GM21717 (cell line): ENCODE results near the gene RBCK1.

Experiments used
- ATAC-seq: cut with Tn5 transposase; IDR thresholded peaks from one replicate; pipeline ENCODE4 v1.9.1; 2021; ENCODE audit warnings: mild to moderate bottlenecking, moderate library complexity; ENCODE audit not compliant: unreplicated experiment

The RBCK1 gene

DNA sequence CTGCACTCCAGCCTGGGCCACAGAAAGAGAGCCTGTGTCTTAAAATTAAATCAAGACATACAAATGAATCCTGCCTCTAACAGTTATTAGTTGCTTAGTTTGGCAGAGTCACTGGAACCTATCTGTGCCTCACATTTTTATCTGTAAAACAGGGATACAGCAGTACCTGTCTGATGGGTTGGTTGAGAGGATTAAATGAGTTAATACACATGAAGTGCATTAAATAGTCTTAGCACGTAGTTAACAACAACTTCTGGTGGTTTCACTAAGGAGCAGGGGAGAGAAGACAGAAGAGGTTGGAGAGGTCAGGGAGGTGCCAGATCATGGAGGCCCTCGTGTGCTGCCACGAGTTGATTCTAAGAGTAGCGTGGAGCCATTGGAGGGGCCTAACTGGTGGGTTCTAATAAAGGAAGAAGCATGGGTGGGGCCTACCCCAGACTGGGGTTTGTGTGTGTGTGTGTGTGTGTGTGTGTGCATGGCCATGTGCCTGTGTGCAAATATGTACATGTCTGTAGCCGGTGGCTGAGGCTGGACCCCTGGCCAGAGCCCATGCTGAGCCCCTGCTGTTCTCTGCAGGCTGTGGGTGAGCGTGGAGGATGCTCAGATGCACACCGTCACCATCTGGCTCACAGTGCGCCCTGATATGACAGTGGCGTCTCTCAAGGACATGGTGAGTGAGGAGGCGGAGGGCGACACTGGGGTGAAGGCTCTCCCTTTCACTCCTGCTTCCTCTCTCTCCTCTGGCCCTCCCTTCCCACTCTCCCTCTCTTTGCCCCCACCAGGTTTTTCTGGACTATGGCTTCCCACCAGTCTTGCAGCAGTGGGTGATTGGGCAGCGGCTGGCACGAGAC is 9.1 kb downstream of the RBCK1 start:
- ATAC-seq, result no peak

DNA sequence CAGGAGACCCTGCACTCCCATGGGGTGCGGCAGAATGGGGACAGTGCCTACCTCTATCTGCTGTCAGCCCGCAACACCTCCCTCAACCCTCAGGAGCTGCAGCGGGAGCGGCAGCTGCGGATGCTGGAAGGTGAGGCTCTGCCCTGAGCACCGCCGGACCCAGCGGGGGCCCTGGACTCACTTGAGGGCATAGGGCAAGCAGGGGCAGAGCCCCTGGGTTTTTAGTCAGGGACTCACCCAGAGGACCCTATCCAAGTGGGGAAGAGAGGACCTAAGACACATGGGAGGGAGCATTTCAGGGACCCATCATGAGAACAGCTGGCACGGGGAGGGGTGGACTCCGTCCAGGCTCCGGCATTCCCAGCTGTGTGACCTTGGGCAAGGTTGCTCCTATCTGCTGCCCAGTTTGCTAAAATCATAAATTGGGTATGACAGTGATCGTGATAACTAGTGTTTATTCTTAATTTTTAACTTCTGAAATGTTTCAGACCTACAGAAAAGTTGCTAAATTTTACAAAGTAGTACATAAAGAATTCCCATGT is 9.8 kb downstream of the RBCK1 start:
- ATAC-seq, result no peak

DNA sequence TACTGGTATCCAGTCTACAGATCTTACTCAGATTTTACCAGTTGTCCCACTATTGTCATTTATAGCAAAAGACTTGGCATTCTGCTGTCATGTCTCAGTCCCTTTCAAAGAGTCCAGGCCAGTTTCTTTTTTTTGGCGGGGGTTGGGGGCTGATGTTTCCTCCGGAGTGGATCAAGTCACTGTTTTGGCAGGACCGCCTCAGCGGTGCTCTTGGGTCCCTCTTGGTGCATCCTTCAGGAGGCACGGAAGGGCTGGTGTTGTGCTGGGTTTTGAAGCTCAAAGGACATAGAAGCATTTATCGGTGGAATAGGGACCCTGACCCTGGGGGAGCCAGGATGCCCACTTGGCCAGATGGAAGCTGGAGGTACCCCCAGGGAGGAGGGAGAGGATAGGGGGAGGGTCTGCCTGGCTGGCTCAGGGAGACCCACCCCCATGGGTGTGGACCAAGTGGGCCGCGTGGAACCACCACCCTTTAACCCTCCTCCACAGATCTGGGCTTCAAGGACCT is 10.8 kb downstream of the RBCK1 start:
- ATAC-seq, result no peak

DNA sequence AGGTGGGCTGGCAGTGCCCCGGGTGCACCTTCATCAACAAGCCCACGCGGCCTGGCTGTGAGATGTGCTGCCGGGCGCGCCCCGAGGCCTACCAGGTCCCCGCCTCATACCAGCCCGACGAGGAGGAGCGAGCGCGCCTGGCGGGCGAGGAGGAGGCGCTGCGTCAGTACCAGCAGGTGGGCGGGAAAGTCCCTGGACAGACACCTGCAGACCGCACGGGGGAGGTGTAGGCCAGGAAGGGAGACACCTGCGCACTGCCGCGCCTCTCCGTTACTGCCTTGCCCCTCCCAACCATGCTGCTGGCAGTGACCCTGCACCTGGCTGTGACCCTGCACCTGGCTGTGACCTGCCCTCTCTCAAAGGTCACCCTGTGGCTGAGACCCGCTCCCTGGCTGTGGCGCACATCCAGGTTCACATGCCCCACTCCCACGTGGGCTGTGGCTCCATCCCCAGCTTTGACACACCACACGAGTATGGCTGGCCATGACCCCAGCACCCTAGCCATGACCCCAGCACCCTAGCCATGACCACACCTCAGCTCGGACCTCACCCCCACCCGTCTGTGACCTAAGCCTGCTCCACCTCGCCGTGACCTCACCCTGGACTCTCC is 11.6 kb downstream of the RBCK1 start:
- ATAC-seq, result no peak

DNA sequence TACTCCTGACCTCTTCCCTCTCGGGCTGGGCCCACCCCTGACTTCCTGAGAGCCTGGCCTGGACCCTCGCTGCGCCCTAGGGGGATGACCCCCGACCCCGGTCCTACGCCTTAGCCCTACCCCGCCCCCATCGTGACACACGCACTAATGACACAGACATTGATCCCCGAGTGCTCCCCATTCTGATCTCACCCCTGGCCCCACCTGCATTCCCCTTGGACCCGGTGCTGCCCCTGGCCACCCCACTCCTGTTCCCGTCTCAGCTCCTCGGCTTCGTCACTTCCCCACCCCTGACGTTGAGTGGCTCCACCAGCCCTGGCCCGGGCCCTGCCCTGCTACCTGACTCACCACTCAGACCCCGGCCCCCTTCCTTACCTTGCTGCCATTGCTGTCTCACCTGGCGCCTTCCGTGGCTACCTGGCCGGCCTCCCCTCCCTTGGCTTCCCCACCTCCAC is 12.1 kb downstream of the RBCK1 start:
- ATAC-seq, result no peak

DNA sequence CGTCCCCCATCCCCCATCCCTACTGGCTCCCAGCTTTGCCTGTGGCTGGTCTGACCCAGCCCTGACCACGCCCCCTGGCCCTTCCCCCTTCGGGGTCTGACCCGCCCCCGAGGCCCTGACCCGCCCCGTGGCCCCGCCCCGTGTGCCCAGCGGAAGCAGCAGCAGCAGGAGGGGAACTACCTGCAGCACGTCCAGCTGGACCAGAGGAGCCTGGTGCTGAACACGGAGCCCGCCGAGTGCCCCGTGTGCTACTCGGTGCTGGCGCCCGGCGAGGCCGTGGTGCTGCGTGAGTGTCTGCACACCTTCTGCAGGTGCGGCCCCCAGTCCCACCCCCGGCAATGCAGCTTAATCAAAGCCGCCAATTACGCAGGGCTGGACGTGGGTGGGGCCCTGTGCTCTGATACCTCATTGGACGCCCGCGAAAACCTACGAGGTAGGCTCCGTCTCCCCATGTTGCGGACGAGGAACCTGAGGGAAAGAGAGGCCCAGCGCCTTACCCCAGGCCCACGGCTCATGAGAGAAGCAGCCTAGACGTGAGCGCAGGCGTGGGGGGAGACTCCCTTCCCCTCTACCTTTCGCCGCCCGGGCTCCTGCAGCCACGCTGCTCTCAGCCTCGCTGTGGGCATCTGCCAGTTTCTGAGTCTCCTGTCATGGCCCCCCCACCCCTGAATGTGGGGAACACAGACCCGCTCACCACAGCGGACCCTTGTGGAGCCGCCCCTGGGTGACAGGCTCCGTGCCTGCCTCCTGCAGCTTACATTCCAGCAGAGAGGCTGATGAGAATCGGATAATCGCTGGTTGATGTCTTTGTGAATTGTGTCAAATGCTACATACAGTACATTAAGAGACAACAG is 12.8 kb downstream of the RBCK1 start:
- no peak for ATAC-seq

DNA sequence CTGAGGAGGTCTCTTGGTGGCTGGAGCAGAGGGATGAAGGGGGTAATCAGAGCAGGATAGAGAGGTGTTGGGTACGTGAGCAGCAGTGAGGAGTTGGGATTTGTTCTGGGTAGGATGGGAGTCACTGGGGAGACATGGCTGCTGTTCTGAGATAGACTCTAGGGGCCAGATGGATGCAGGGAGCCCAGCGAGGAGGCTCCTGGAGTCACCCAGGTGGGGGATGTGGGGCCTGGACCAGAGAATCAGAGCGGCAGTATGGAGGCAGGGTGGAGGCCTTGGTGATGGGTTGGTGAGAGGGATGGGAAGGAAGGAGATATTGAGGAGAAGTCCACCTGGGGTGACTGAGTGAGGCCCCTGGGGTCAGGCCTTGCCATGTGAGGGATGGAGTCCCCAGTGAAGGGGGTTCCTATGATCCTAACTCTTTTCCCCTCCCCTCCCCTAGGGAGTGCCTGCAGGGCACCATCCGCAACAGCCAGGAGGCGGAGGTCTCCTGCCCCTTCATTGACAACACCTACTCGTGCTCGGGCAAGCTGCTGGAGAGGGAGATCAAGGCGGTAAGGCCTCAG is 13.7 kb downstream of the RBCK1 start:
- no peak for ATAC-seq

DNA sequence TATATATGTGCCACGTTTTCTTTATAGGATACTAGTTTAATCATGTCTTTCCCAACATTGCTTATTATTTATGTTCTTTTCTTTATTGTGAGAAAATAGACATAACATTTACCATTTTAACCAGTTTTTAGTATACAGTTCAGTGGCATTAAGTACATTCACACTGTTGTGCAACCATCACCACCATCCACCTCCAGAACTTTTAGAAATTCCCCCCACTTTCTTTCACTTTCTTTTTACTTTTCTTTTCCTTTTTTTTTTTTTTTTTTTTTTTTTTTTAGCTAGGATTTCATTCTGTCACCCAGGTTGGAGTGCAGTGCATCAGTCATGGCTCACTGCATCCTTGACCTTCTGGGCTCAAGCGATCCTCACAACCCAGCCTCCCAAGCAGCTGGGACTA is 18.5 kb downstream of the RBCK1 start:
- ATAC-seq, result no peak

DNA sequence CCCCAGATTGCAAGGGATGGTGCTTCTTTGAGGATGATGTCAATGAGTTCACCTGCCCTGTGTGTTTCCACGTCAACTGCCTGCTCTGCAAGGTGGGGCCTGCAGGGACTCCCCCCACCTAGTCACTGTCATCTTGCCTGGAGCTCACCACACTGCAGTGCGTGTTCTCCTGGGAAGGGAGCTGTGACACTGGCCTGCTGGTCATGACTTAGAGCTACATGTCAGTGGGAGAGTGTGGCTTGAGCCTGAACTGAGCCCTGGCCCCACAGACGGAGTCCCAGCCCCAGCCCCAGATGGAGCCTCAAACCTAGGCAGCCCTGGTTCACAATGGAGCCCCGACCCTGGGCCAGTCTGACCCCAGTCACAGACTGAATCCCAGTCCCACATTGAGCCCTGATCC is 19.3 kb downstream of the RBCK1 start:
- no peak for ATAC-seq

DNA sequence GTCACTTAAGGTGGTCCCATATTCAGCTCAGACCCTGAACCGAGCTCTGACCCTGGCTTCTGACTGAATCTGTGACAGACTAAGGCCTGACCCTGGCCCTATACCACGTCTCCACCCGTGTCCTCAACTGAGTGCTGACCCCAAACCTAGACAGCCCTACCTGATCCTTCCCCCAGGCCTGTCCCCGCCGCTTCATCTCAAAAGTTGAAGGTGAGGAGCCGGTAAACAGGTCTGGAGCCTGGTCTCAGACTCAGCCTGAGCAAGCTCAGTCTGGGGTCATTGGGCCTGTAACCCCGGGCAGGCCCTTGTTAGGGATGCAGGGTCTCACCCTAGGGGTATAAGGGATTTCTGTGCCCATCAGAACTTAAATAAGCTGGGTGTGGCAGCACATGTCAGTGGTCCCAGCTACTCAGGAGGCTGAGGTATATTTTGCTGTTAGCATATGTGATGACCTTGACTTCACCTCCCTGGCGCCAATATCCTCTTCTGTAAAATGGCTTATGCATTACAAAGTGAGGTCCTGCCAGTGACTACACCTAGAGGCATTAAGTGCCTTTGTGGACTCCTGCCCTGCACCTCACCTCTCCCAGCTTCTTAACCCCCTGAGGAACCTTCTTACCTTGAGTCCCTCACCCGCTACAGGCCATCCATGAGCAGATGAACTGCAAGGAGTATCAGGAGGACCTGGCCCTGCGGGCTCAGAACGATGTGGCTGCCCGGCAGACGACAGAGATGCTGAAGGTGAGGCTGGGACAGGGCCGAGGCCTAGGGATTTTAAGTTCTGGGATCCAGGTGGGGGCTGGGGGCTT is 20.0 kb downstream of the RBCK1 start:
- no peak for ATAC-seq

DNA sequence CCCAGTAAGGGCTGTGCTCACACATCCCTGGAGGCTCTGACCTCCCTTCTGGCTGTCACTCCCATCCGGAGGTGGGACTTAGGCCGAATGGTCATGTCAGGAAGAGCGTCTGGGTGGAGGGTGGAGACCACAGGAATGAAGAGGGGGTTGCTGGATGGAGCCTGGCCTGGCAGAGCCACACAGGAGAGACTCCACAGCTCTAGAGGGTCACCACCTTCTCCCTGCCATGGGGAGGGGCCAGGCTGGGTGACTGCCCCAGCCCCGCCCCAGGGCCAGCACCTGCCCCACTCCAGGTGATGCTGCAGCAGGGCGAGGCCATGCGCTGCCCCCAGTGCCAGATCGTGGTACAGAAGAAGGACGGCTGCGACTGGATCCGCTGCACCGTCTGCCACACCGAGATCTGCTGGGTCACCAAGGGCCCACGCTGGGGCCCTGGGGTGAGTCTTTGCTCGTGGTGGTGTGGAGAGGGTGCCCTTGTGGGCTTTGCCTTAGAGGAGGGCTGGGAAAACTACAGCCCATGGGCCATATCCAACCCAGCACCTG is 20.6 kb downstream of the RBCK1 start:
- ATAC-seq, result no peak

DNA sequence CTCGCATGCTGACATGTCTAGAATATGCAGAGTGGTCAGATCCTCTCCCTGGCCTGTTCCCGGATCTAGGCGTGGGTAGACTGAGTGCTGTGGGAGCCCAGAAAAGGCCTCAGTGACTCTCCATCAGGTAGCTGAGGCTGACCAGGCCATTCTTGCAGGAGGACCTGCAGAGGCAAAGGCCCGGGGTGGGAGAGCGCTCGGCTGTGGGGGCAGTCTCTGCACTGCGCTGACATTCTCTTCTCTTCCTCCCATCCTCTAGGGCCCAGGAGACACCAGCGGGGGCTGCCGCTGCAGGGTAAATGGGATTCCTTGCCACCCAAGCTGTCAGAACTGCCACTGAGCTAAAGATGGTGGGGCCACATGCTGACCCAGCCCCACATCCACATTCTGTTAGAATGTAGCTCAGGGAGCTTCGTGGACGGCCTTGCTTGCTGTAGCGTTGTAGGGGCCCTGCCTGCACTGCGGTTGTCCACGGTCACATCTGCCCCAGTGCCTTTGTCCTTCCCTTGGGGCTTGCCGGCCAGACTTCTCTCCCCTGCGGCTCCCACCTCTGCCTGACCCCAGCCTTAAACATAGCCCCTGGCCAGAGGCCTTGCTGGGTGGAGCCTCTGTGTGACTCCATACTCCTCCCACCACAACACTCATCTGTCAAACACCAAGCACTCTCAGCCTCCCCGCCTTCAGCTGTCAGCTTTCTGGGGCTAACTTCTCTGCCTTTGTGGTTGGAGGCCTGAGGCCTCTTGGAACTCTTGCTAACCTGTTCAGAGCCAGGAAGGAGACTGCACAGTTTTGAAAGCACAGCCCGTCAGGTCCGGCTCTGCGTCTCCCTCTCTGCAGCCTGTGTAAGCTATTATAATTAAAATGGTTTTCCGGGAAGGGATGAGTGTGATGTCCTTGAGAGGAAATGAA is 22.2 kb downstream of the RBCK1 start:
- ATAC-seq, result no peak

DNA sequence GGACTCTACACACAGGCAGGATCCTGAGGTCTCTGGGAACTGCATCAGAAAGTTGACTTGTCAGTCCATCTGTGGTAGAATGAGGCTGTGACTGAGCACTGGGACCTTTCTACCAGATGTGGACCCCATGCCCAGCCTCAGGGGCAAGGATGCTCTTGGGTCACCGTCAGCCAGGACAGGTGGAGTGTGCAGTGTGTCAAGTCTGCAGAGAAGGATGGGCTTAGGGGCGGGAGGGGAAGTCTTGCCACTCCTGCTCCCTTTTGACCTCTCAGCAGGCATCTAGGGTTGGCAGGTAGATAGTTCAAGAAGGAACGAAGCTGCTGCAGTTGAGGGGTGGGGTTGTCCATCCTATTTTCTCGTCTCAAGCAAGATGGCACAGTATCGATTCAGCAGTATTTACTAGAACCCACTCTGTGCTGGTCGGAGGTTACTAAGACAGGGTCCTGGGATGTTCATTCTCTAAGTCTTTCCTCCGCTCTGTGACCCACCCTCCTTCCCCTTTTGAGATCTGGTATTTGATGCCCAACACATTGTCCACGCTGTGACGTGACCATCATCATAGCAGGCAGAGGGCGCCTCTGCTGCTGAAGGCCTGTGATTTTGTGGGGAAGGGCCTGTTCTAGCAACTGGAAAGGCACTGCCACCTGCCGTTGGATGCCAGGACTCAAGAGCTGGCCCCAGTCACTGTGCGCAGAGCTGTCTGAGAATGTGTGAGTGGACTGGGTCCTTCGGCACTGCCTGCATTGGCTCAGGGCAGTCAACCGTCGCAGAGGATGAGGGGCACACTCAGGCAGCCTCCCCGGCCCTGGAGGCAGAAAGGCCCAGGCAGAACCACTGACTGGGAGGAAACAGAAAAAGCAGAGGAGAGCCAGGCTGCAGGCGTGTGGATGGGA is 23.2 kb downstream of the RBCK1 start:
- ATAC-seq, result no peak

DNA sequence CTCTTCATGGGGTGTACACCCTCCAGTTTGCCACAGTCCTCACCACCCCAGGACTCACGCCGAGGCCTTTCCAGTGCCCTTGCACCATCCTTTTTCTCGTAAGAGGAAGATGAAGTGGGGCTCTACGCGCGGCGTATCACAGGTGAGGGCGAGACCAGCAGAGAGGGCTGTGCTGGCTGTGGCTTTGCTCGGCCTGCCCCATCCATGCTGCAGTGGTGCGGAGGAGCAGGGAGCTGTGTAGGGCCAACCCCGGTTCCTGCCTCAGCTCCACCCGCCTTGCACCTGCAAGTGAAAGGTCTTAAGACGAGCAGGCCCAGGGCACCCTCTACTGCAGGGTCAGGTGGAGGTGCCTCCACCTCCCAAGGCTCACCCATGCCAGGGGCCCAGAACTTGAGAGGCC is 24.1 kb downstream of the RBCK1 start:
- no peak for ATAC-seq

DNA sequence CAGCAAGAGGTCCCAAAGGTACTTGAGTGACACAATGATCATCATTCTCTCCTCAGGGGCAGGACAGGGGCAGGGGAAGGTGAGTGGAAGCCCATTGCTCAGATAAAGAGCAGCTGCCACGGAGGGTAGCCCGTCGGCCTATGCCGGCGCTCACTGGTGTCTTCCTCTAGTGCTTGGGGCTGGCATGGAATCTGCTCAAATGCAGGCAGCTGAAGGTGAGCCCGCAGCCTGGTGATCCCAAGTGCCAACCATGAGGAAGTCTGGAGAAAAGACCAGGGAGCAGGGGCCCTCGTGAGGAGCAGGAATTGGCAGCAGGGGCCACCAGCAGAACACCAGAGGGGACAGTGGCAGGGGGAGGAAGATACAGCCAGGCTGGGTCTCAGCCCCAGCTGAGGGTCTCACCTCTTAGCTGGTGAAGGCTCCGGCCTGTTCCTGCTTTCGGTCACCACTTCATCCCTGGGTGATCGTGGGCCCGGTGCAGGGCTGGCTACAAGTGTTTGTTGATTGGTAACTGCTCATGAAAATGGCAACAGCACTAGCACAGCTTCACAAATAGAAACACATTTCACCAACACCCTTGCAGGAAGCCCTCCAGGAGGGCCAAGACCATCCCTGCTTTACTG is 24.7 kb downstream of the RBCK1 start:
- no peak for ATAC-seq

DNA sequence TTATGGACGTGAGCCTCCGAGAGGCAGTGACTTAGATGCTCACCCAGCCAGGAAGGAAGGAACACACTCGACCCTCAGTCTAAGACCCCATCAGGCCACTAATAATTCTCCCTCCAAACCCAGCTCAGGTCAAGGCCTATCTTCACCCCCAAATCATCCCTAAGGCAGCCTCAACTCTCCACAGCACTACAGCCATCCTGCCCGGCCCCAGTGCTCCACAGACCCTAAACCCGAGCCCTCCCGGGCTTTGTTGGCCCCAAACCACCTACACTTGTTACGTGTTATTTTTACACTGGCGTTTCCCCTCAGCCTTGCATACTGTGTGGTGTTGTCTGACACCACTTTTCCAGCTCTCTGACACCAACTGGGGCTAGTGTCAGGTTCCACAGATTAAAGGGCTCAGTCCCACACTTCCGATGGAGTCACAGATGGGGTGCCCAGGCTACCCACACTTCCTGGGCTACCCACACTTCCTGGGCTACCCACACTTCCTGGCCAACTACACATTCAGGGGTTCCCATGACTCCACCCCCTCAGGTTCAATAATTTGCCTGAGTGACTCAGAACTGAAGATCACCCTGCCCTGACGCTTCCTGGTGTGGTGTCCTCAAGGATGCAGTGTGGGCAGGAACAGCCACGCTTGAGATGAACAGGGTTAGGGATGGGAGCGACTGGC is 25.3 kb downstream of the RBCK1 start:
- peak; percentile 80 for ATAC-seq

DNA sequence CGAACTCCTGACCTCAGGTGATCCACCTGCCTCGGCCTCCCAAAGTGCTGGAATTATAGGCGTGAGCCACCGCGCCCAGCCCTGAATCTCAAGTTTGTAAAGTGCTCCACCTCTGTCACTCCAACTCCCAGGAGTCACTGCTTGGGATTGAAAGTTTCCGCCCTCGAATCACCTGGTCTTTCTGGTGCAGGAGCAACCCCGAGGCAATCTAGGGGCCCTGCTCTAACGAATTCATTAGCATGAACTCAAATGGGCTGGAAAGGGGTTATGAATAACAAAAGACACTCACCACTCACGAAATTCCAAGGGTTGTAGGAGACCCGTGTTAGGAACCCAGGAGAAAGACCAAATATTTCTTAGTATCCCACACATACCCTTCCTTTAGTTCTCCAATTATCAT is 26.1 kb downstream of the RBCK1 start:
- no peak for ATAC-seq
